ENCODE data around the gene TMEM140.
A peak's percentile ranks its signal among the peaks of the same experiment; 100 is the strongest.

The TMEM140 gene

GRCh38 chr7:135167365-135167917 is 19.6 kb downstream of the TMEM140 start:
- Histone ChIP-seq H3K4me1 (ENCODE audit: low read length) (peaks cover 15% of the 10 kb centered on the region), H4K20me1 (ENCODE audit: insufficient read depth, low read length) (no peaks in the 10 kb centered on the region), H3K27me3 (replicated peaks; ENCODE audit: insufficient read depth, low read length) (no peaks in the 10 kb centered on the region), H3K4me2 (ENCODE audit: low read depth, low read length) (no peak overlapping the region), H3K27ac (ENCODE audit: low read length) (no peak overlapping the region), H3F3A (ENCODE audit: insufficient read depth, low read length) (peaks cover 27% of the 10 kb centered on the region), H3K79me2 (ENCODE audit: low read length) (peaks cover 62% of the 10 kb centered on the region), H3K9me2 (replicated peaks; ENCODE audit: insufficient read depth, low read length) (no peaks in the 10 kb centered on the region), H2AFZ (ENCODE audit: low read length) (no peak overlapping the region), H3K4me3 (ENCODE audit: low read length) (no peak overlapping the region), H3K9me3 (replicated peaks; ENCODE audit: insufficient read depth, low read length) (no peaks in the 10 kb centered on the region), H3K36me3 (replicated peaks; ENCODE audit: insufficient read depth, low read length) (peaks cover 30% of the 10 kb centered on the region), H3K9ac (ENCODE audit: low read length) (no peak overlapping the region)
- no peak for DNase-seq
- no peak for TF ChIP-seq EZH2phosphoT487 (IDR thresholded peaks at IDR 0.05; ENCODE audit: low read length)
- TF ChIP-seq CTCF (IDR thresholded peaks at IDR 0.05; ENCODE audit: low read length): no peak
- TF ChIP-seq EZH2 (optimal IDR thresholded peaks at IDR 0.05; ENCODE audit: low read depth, low read length): no peak

- DNase-seq: no peak
- H3K27ac ChIP-seq (ENCODE audit: low read length): no peak overlapping the region
- peaks cover 27% of the 10 kb centered on the region for H3F3A ChIP-seq (ENCODE audit: insufficient read depth, low read length)
- no peak overlapping the region for H3K9ac ChIP-seq (ENCODE audit: low read length)
- no peaks in the 10 kb centered on the region for H3K27me3 ChIP-seq (replicated peaks; ENCODE audit: insufficient read depth, low read length)
- peaks cover 30% of the 10 kb centered on the region for H3K36me3 ChIP-seq (replicated peaks; ENCODE audit: insufficient read depth, low read length)
- no peak overlapping the region for H2AFZ ChIP-seq (ENCODE audit: low read length)
- TF ChIP-seq EZH2phosphoT487 (IDR thresholded peaks at IDR 0.05; ENCODE audit: low read length): no peak
- no peak for TF ChIP-seq EZH2 (optimal IDR thresholded peaks at IDR 0.05; ENCODE audit: low read depth, low read length)
- no peak for TF ChIP-seq CTCF (IDR thresholded peaks at IDR 0.05; ENCODE audit: low read length)
- H3K4me1 ChIP-seq (ENCODE audit: low read length): peaks cover 15% of the 10 kb centered on the region
- no peaks in the 10 kb centered on the region for H3K9me2 ChIP-seq (replicated peaks; ENCODE audit: insufficient read depth, low read length)
- H3K79me2 ChIP-seq (ENCODE audit: low read length): peaks cover 60% of the 10 kb centered on the region
- H4K20me1 ChIP-seq (ENCODE audit: insufficient read depth, low read length): no peaks in the 10 kb centered on the region
- no peak overlapping the region for H3K4me2 ChIP-seq (ENCODE audit: low read depth, low read length)
- H3K9me3 ChIP-seq (replicated peaks; ENCODE audit: insufficient read depth, low read length): no peaks in the 10 kb centered on the region
- H3K4me3 ChIP-seq (ENCODE audit: low read length): no peak overlapping the region
Measured at GRCh38 chr7:135168001-135168400, 20.1 kb downstream of the TMEM140 start.

GRCh38 chr7:135168489-135169140 is 20.7 kb downstream of the TMEM140 start:
- no peaks in the 10 kb centered on the region for H3K9me3 ChIP-seq (replicated peaks; ENCODE audit: insufficient read depth, low read length)
- DNase-seq: no peak
- no peak overlapping the region for H2AFZ ChIP-seq (ENCODE audit: low read length)
- no peaks in the 10 kb centered on the region for H4K20me1 ChIP-seq (ENCODE audit: insufficient read depth, low read length)
- peaks cover 30% of the 10 kb centered on the region for H3K36me3 ChIP-seq (replicated peaks; ENCODE audit: insufficient read depth, low read length)
- H3K27ac ChIP-seq (ENCODE audit: low read length): peak overlapping the region; percentile 97; the same call in 1 of the 2 replicates
- H3K9me2 ChIP-seq (replicated peaks; ENCODE audit: insufficient read depth, low read length): no peaks in the 10 kb centered on the region
- H3F3A ChIP-seq (ENCODE audit: insufficient read depth, low read length): peaks cover 27% of the 10 kb centered on the region
- no peak for TF ChIP-seq EZH2 (optimal IDR thresholded peaks at IDR 0.05; ENCODE audit: low read depth, low read length)
- no peak for TF ChIP-seq CTCF (IDR thresholded peaks at IDR 0.05; ENCODE audit: low read length)
- TF ChIP-seq EZH2phosphoT487 (IDR thresholded peaks at IDR 0.05; ENCODE audit: low read length): no peak
- peaks cover 60% of the 10 kb centered on the region for H3K79me2 ChIP-seq (ENCODE audit: low read length)
- peaks cover 15% of the 10 kb centered on the region for H3K4me1 ChIP-seq (ENCODE audit: low read length)
- no peaks in the 10 kb centered on the region for H3K27me3 ChIP-seq (replicated peaks; ENCODE audit: insufficient read depth, low read length)
- H3K9ac ChIP-seq (ENCODE audit: low read length): peak overlapping the region; percentile 12; the same call in 1 of the 2 replicates
- H3K4me3 ChIP-seq (ENCODE audit: low read length): peak overlapping the region; percentile 89; the same call in 1 of the 2 replicates
- peak overlapping the region; percentile 97 for H3K4me2 ChIP-seq (ENCODE audit: low read depth, low read length)

Data from MM.1S (cell line).